Upper lobe of left lung (tissue), 6 donors: ENCODE measurements around the gene SAFB. TPM values are rescaled to one million over a fixed set of nuclear protein-coding genes. Genes with fewer than 3 reads are reported as not detected.

ENCODE experiments used
- ATAC-seq, 2 donors: fragments of 200-7000 bp; cut with Tn5 transposase; one replicate each; pipeline ENCODE4 v1.9.1; 2022; ENCODE audit warnings: mild to moderate bottlenecking in 2 of 2, moderate library complexity in 2 of 2; ENCODE audit not compliant: low FRiP score in 2 of 2
- DNase-seq, 2 donors: peaks; one replicate each; pipeline ENCODE4 v3.0.0-alpha.2; 2019 to 2020
- H3K27ac ChIP-seq, 4 donors: fragments of 200-600 bp; sonication (generic); one replicate each; pipeline ENCODE4 v1.5.1; 2016 to 2019
- H3K27me3 ChIP-seq, 4 donors: fragments of 200-600 bp; sonication (generic); one replicate each; pipeline ENCODE4 v1.5.1; 2017 to 2019
- H3K36me3 ChIP-seq, 4 donors: fragments of 200-600 bp; sonication (generic); one replicate each; pipeline ENCODE4 v1.5.1; 2016 to 2019
- H3K4me1 ChIP-seq, 4 donors: fragments of 200-600 bp; sonication (generic); one replicate each; pipeline ENCODE4 v1.5.1; 2018 to 2019
- H3K4me3 ChIP-seq, 4 donors: fragments of 200-600 bp; sonication (generic); one replicate each; pipeline ENCODE4 v1.5.1; 2017 to 2019; ENCODE audit warnings: mild to moderate bottlenecking in 2 of 4, moderate library complexity in 1 of 4
- H3K9me3 ChIP-seq, 4 donors: fragments of 200-600 bp; sonication (generic); one replicate each; pipeline ENCODE4 v1.5.1; 2018 to 2019
- CTCF ChIP-seq, 6 experiments: fragments of 450-650 bp in 4 of 6; fragments of 200-600 bp in 2 of 6; sonication (generic) in 2 of 6; IDR thresholded peaks; one replicate each; pipeline ENCODE4 v1.5.1; 2016 to 2019; ENCODE audit warnings: antibody characterized with exemption in 6 of 6
- EP300 ChIP-seq, 4 donors: sonication (generic); formaldehyde crosslinking; IDR thresholded peaks; one replicate each; pipeline ENCODE4 v1.5.1; 2017; ENCODE audit warnings: antibody characterized with exemption in 4 of 4, control low read depth in 2 of 4
- POLR2A ChIP-seq, 4 donors: fragments of 450-650 bp; IDR thresholded peaks; one replicate each; pipeline ENCODE4 v1.5.1; 2016 to 2017; ENCODE audit warnings: antibody characterized with exemption in 4 of 4, mild to moderate bottlenecking in 2 of 4
- POLR2AphosphoS5 ChIP-seq, 2 donors: sonication (generic); formaldehyde crosslinking; IDR thresholded peaks; one replicate each; pipeline ENCODE4 v1.5.1; 2017; ENCODE audit warnings: antibody characterized with exemption in 2 of 2
- WGBS, 2 donors: methylation state at CpG; one replicate each; pipeline ENCODE4 v1.1.5; 2017 to 2018; 5-methylcytosine and 5-hydroxymethylcytosine counted together
- total RNA-seq, 6 donors: library from RNA; depleted of rRNA in 4 of 6; stranded (reverse); fragments of >200 nt in 4 of 6; gene quantifications; one replicate each; pipeline versions ENCODE4 v1.1.0 to v1.2.1, GENCODE V29; 2016 to 2021
- donor health status: DM: no; HTN: no; CAD: no; lungs with moderate emphysema.
- donor health status: DM: no; HTN: yes; CAD: no; lungs with severe emphysema.

SAFB gene
- total RNA-seq, 6 donors from 2014 or later, result 66.4 to 524 (median 113) TPM

GRCh38 chr19:5651361-5651760 is 28.5 kb downstream of the SAFB start:
- H3K9me3 ChIP-seq, result no peaks in the 10 kb centered on the region
- no peaks in the 10 kb centered on the region for H3K4me1 ChIP-seq
- WGBS, 2 donors, result 92 to 94% methylated on average over 3 to 5 of the region's 5 CpGs
- no peak overlapping the region for H3K4me3 ChIP-seq
- ATAC-seq (no peak), DNase-seq (no peak)
- H3K36me3 ChIP-seq, result peaks cover 76 to 92% (median 83%) of the 10 kb centered on the region in 4 donors
- no peaks in the 10 kb centered on the region for H3K27me3 ChIP-seq
- H3K27ac ChIP-seq, result no peak overlapping the region
- TF ChIP-seq POLR2A (IDR thresholded peaks at IDR 0.05) (no peak), EP300 (IDR thresholded peaks at IDR 0.05) (no peak), POLR2AphosphoS5 (IDR thresholded peaks at IDR 0.05) (no peak), CTCF (IDR thresholded peaks at IDR 0.05) (no peak)

GRCh38 chr19:5652261-5652660 is 29.4 kb downstream of the SAFB start:
- peak in 1 of 2 donors; percentile 24 for ATAC-seq
- Histone ChIP-seq H3K36me3 (peaks cover 74 to 92% (median 82%) of the 10 kb centered on the region in 4 donors), H3K4me1 (no peaks in the 10 kb centered on the region), H3K27ac (no peak overlapping the region), H3K27me3 (no peaks in the 10 kb centered on the region), H3K9me3 (no peaks in the 10 kb centered on the region), H3K4me3 (no peak overlapping the region)
- TF ChIP-seq POLR2A (IDR thresholded peaks at IDR 0.05), result no peak
- no peak for TF ChIP-seq POLR2AphosphoS5 (IDR thresholded peaks at IDR 0.05)
- no peak for TF ChIP-seq EP300 (IDR thresholded peaks at IDR 0.05)
- no peak for TF ChIP-seq CTCF (IDR thresholded peaks at IDR 0.05)
- DNase-seq, result no peak
- 97 to 98% methylated on average over 10 of the region's 10 CpGs for WGBS, 2 donors

GRCh38 chr19:5654931-5655330 is 32.0 kb downstream of the SAFB start:
- Histone ChIP-seq H3K27me3 (no peaks in the 10 kb centered on the region), H3K9me3 (no peaks in the 10 kb centered on the region), H3K27ac (no peak overlapping the region), H3K36me3 (peaks cover 76 to 100% (median 95%) of the 10 kb centered on the region in 4 donors), H3K4me1 (no peaks in the 10 kb centered on the region), H3K4me3 (no peak overlapping the region)
- 93 to 98% methylated on average over 5 of the region's 5 CpGs for WGBS, 2 donors
- TF ChIP-seq POLR2AphosphoS5 (IDR thresholded peaks at IDR 0.05), result no peak
- TF ChIP-seq POLR2A (IDR thresholded peaks at IDR 0.05), result no peak
- TF ChIP-seq EP300 (IDR thresholded peaks at IDR 0.05), result no peak
- TF ChIP-seq CTCF (IDR thresholded peaks at IDR 0.05), result no peak
- ATAC-seq (no peak), DNase-seq (no peak)

GRCh38 chr19:5655412-5655811 is 32.5 kb downstream of the SAFB start:
- no peak for ATAC-seq
- H3K27ac ChIP-seq, result no peak overlapping the region
- DNase-seq, result no peak
- TF ChIP-seq POLR2A (IDR thresholded peaks at IDR 0.05) (no peak), EP300 (IDR thresholded peaks at IDR 0.05) (no peak), POLR2AphosphoS5 (IDR thresholded peaks at IDR 0.05) (no peak), CTCF (IDR thresholded peaks at IDR 0.05) (no peak)
- no peaks in the 10 kb centered on the region for H3K27me3 ChIP-seq
- 87 to 89% methylated on average over 5 of the region's 5 CpGs for WGBS, 2 donors
- no peaks in the 10 kb centered on the region for H3K4me1 ChIP-seq
- peaks cover 72 to 100% (median 92%) of the 10 kb centered on the region in 4 donors for H3K36me3 ChIP-seq
- no peaks in the 10 kb centered on the region for H3K9me3 ChIP-seq
- H3K4me3 ChIP-seq, result no peak overlapping the region

- no peak overlapping the region for H3K27ac ChIP-seq
- TF ChIP-seq CTCF (IDR thresholded peaks at IDR 0.05) (no peak), POLR2AphosphoS5 (IDR thresholded peaks at IDR 0.05) (no peak), POLR2A (IDR thresholded peaks at IDR 0.05) (no peak), EP300 (IDR thresholded peaks at IDR 0.05) (no peak)
- H3K4me3 ChIP-seq, result no peak overlapping the region
- H3K36me3 ChIP-seq, result peaks cover 73 to 100% (median 93%) of the 10 kb centered on the region in 4 donors
- WGBS, 2 donors, result 97% methylated on average over 42 of the region's 42 CpGs
- peak in 1 of 2 donors; percentile 82 for DNase-seq
- no peaks in the 10 kb centered on the region for H3K9me3 ChIP-seq
- ATAC-seq, result no peak
- no peaks in the 10 kb centered on the region for H3K27me3 ChIP-seq
- H3K4me1 ChIP-seq, result no peaks in the 10 kb centered on the region
Measured at GRCh38 chr19:5661483-5661882, 38.6 kb downstream of the SAFB start.
